GM04504 (cell line): ENCODE results near the gene CSPG4.
A peak's percentile ranks its signal among the peaks of the same experiment; 100 is the strongest.
"Not testable (repeated sequence)": the region's sequence is repeated elsewhere in the genome, so short reads cannot be mapped to it uniquely, and the experiment has no call there.

ENCODE experiments used
- DNase-seq: peaks from one replicate; pipeline ENCODE4 v3.0.0-alpha.2; 2012; ENCODE audit warnings: low read depth

The CSPG4 gene

GRCh38 chr15:75704618-75705017 is 8.0 kb downstream of the CSPG4 start:
- no peak for DNase-seq

- DNase-seq: no peak
Observed at GRCh38 chr15:75704263-75704615, 8.4 kb downstream of the CSPG4 start.

- DNase-seq: not testable (repeated sequence)
Observed at GRCh38 chr15:75703440-75704262, 9.0 kb downstream of the CSPG4 start.

- no peak for DNase-seq
Observed at GRCh38 chr15:75702436-75702835, 10.2 kb downstream of the CSPG4 start.

GRCh38 chr15:75701071-75702003 is 11.3 kb downstream of the CSPG4 start:
- not testable (repeated sequence) for DNase-seq

GRCh38 chr15:75699961-75700874 is 12.4 kb downstream of the CSPG4 start:
- DNase-seq: peak; percentile 60

GRCh38 chr15:75699517-75699916 is 13.1 kb downstream of the CSPG4 start:
- not testable (repeated sequence) for DNase-seq

- not testable (repeated sequence) for DNase-seq
Observed at GRCh38 chr15:75697974-75698747, 14.5 kb downstream of the CSPG4 start.

GRCh38 chr15:75697523-75697922 is 15.1 kb downstream of the CSPG4 start:
- no peak for DNase-seq

- DNase-seq: no peak
Observed at GRCh38 chr15:75696854-75697259, 15.8 kb downstream of the CSPG4 start.

GRCh38 chr15:75696311-75696720 is 16.3 kb downstream of the CSPG4 start:
- no peak for DNase-seq

GRCh38 chr15:75695634-75696310 is 16.9 kb downstream of the CSPG4 start:
- no peak for DNase-seq

GRCh38 chr15:75695220-75695619 is 17.4 kb downstream of the CSPG4 start:
- no peak for DNase-seq

GRCh38 chr15:75694241-75695182 is 18.1 kb downstream of the CSPG4 start:
- peak; percentile 96 for DNase-seq

- DNase-seq: peak; percentile 64
Observed at GRCh38 chr15:75693501-75694240, 19.0 kb downstream of the CSPG4 start.

GRCh38 chr15:75693028-75693427 is 19.6 kb downstream of the CSPG4 start:
- DNase-seq: not testable (repeated sequence)

GRCh38 chr15:75692311-75692710 is 20.3 kb downstream of the CSPG4 start:
- DNase-seq: not testable (repeated sequence)

GRCh38 chr15:75689429-75689828 is 23.2 kb downstream of the CSPG4 start:
- DNase-seq: not testable (repeated sequence)

GRCh38 chr15:75688831-75689230 is 23.8 kb downstream of the CSPG4 start:
- no peak for DNase-seq
